ENCODE measurements around the gene FAM25G. TPM values are rescaled to one million over a fixed set of nuclear protein-coding genes. Genes with fewer than 3 reads are reported as not detected.
"Not testable (repeated sequence)": the region's sequence is repeated elsewhere in the genome, so short reads cannot be mapped to it uniquely, and the experiment has no call there.

FAM25G gene
- total RNA-seq, 2 experiments from 2014 or later, result not detected

GRCh38 chr10:47456794-47457527 is 34.5 kb downstream of the FAM25G start:
- H3K4me1 ChIP-seq (ENCODE audit: insufficient read depth, low read length), result no peaks in the 10 kb centered on the region
- no peaks in the 10 kb centered on the region for H3K27me3 ChIP-seq (ENCODE audit: control insufficient read depth in 1 of 2, insufficient read depth in 2 of 2, low read length in 2 of 2)
- DNase-seq (no peak), ATAC-seq (ENCODE audit: poor library complexity) (no peak)
- ChIA-PET CTCF (no interaction called here), POLR2A (no interaction called here)
- no peaks in the 10 kb centered on the region for H3K9me3 Mint-ChIP-seq
- no peak overlapping the region for H3K27ac Mint-ChIP-seq
- H3K9me3 ChIP-seq (ENCODE audit: control insufficient read depth in 1 of 2, insufficient read depth in 1 of 2, low read length in 2 of 2), result no peaks in the 10 kb centered on the region
- H3K4me3 ChIP-seq (ENCODE audit: low read length), result no peak overlapping the region
- TF ChIP-seq CTCF (IDR thresholded peaks at IDR 0.05), result no peak
- no peaks in the 10 kb centered on the region for H3K36me3 ChIP-seq (ENCODE audit: insufficient read depth, low read length)
- H3K4me3 Mint-ChIP-seq, result no peak overlapping the region
- intact Hi-C loops (cut with DNase I, micrococcal nuclease), result no loop called here
- no peak overlapping the region for H3K27ac ChIP-seq (ENCODE audit: low read depth in 1 of 2, low read length in 2 of 2)
- H3K27me3 Mint-ChIP-seq, result no peaks in the 10 kb centered on the region
- no peaks in the 10 kb centered on the region for H3K36me3 Mint-ChIP-seq (ENCODE audit: low read depth)
- no peaks in the 10 kb centered on the region for H3K4me1 Mint-ChIP-seq (ENCODE audit: low read depth)

GRCh38 chr10:47456079-47456785 is 35.3 kb downstream of the FAM25G start:
- Histone ChIP-seq H3K9me3 (ENCODE audit: control insufficient read depth in 1 of 2, insufficient read depth in 1 of 2, low read length in 2 of 2) (no peaks in the 10 kb centered on the region), H3K27me3 (ENCODE audit: control insufficient read depth in 1 of 2, insufficient read depth in 2 of 2, low read length in 2 of 2) (no peaks in the 10 kb centered on the region), H3K36me3 (ENCODE audit: insufficient read depth, low read length) (no peaks in the 10 kb centered on the region), H3K4me3 (ENCODE audit: low read length) (no peak overlapping the region), H3K4me1 (ENCODE audit: insufficient read depth, low read length) (no peaks in the 10 kb centered on the region), H3K27ac (ENCODE audit: low read depth in 1 of 2, low read length in 2 of 2) (no peak overlapping the region)
- no peak overlapping the region for H3K27ac Mint-ChIP-seq
- intact Hi-C loops (cut with DNase I, micrococcal nuclease), result no loop called here
- DNase-seq, result no peak
- H3K4me3 Mint-ChIP-seq, result no peak overlapping the region
- H3K9me3 Mint-ChIP-seq, result no peaks in the 10 kb centered on the region
- H3K36me3 Mint-ChIP-seq (ENCODE audit: low read depth), result no peaks in the 10 kb centered on the region
- no peaks in the 10 kb centered on the region for H3K27me3 Mint-ChIP-seq
- ChIA-PET POLR2A (no interaction called here), CTCF (no interaction called here)
- ATAC-seq (ENCODE audit: poor library complexity), result no peak
- H3K4me1 Mint-ChIP-seq (ENCODE audit: low read depth), result no peaks in the 10 kb centered on the region
- TF ChIP-seq CTCF (IDR thresholded peaks at IDR 0.05), result no peak

- DNase-seq, H3K4me3 Mint-ChIP-seq, CTCF ChIA-PET: not testable (repeated sequence)
These were observed 36.0 kb downstream of the FAM25G start for GRCh38 chr10:47455350-47456078.

More at GRCh38 chr10:47455350-47456078, 36.0 kb downstream of the FAM25G start:
- H3K9me3 ChIP-seq (ENCODE audit: control insufficient read depth in 1 of 2, insufficient read depth in 1 of 2, low read length in 2 of 2); H3K27ac Mint-ChIP-seq; H3K9me3 Mint-ChIP-seq; H3K4me1 Mint-ChIP-seq (ENCODE audit: low read depth); H3K4me3 ChIP-seq (ENCODE audit: low read length); H3K36me3 Mint-ChIP-seq (ENCODE audit: low read depth); H3K4me1 ChIP-seq (ENCODE audit: insufficient read depth, low read length); H3K27ac ChIP-seq (ENCODE audit: low read depth in 1 of 2, low read length in 2 of 2); H3K36me3 ChIP-seq (ENCODE audit: insufficient read depth, low read length); ATAC-seq (ENCODE audit: poor library complexity); intact Hi-C loops (cut with DNase I, micrococcal nuclease); POLR2A ChIA-PET; H3K27me3 Mint-ChIP-seq; H3K27me3 ChIP-seq (ENCODE audit: control insufficient read depth in 1 of 2, insufficient read depth in 2 of 2, low read length in 2 of 2): not testable (repeated sequence)

All from CD4-positive, alpha-beta T cell (primary cell).